ENCODE measurements around the gene DHCR24. TPM values are rescaled to one million over a fixed set of nuclear protein-coding genes. Genes with fewer than 3 reads are reported as not detected.

The DHCR24 gene
- total and polyA plus RNA-seq, 2 of the 13 experiments (the other 11 are each of a cell fraction or from before 2014, with no cell fraction given) = 374 to 448 TPM

GRCh38 chr1:54859700-54860391 lies 27.1 kb downstream of the DHCR24 start (continued):
- TF ChIP-seq SRSF1 (optimal IDR thresholded peaks at IDR 0.05; ENCODE audit: low read depth, low read length) (no peak), GATAD2A (CRISPR knock-in tag; IDR thresholded peaks at IDR 0.05) (no peak), BRCA1 (CRISPR knock-in tag; IDR thresholded peaks at IDR 0.05) (no peak), RFX3 (CRISPR knock-in tag; IDR thresholded peaks at IDR 0.05) (no peak), ERF (CRISPR knock-in tag; IDR thresholded peaks at IDR 0.05) (no peak)

- Histone ChIP-seq H3K4me1 (ENCODE audit: insufficient read depth, low read length) (peaks cover 72% of the 10 kb centered on the region), H3K9ac (ENCODE audit: insufficient read depth, low read depth, low read length) (no peak overlapping the region), H3K79me2 (ENCODE audit: insufficient read depth, low read length) (peaks cover 47% of the 10 kb centered on the region), H4K20me1 (ENCODE audit: insufficient read depth, low read length) (peaks cover 47% of the 10 kb centered on the region), H3K4me2 (ENCODE audit: low read depth, low read length) (no peak overlapping the region), H3K4me3 (replicated peaks in 1 of 3; ENCODE audit: insufficient read depth in 1 of 3, low read depth in 2 of 3, low read length in 3 of 3) (no peak overlapping the region), H3K27me3 (ENCODE audit: control insufficient read depth in 1 of 2, insufficient read depth in 2 of 2, low read length in 2 of 2) (no peaks in the 10 kb centered on the region), H3K9me3 (ENCODE audit: low read length) (no peaks in the 10 kb centered on the region), H2AFZ (ENCODE audit: low read length) (no peak overlapping the region), H3K27ac (ENCODE audit: extremely low read length, insufficient read depth, low read length) (peak overlapping the region; percentile 19), H3K36me3 (replicated peaks in 1 of 2; ENCODE audit: control insufficient read depth in 1 of 2, insufficient read depth in 2 of 2, low read length in 2 of 2) (peaks cover 52 to 77% of the 10 kb centered on the region in 2 experiments)
- FAIRE-seq (no peak), DNase-seq (ENCODE audit: low spot score) (no peak), ATAC-seq (no peak)
- 89% methylated on average over 9 of the region's 9 CpGs for WGBS (ENCODE audit: low lambda C conversion rate)
- in situ Hi-C loops (cut with HindIII; ENCODE audit: extremely low pct_ligation_motif_present, low pct_unique_long_range_greater_than_20kb) (no loop called here), intact Hi-C loops (cut with micrococcal nuclease; ENCODE audit: unreplicated experiment) (no loop called here)
- ChIA-PET POLR2A (interaction anchor here (1.7 to 4.3 kb wide), 4 partner anchors 8 to 92 kb away, joined by 3 to 54 read pairs (median 20); partner anchors contain the start of gene DHCR24), CTCF (ENCODE audit: low intra/inter-chr PET ratio, low total read pairs) (no interaction called here)
- BruUV-seq (replicated peaks) = no TSS peak
- TF ChIP-seq ZNF552 (CRISPR knock-in tag; IDR thresholded peaks at IDR 0.05; ENCODE audit: borderline replicate concordance) = no peak
- TF ChIP-seq ZNF644 (CRISPR knock-in tag; IDR thresholded peaks at IDR 0.05; ENCODE audit: low read depth) = no peak
- TF ChIP-seq NR2F2 (IDR thresholded peaks at IDR 0.05; ENCODE audit: borderline replicate concordance, low read depth) = no peak
- TF ChIP-seq DNMT1 (CRISPR knock-in tag; IDR thresholded peaks at IDR 0.05) = no peak
- no peak for TF ChIP-seq ADNP (CRISPR knock-in tag; IDR thresholded peaks at IDR 0.05)
- TF ChIP-seq HMGA1 (CRISPR knock-in tag; conservative IDR thresholded peaks at IDR 0.05) = no peak
- no peak for TF ChIP-seq GPN1 (CRISPR knock-in tag; IDR thresholded peaks at IDR 0.05; ENCODE audit: borderline replicate concordance)
- no peak for TF ChIP-seq SP2 (CRISPR knock-in tag; IDR thresholded peaks at IDR 0.05)
- no peak for TF ChIP-seq TGIF2 (CRISPR knock-in tag; IDR thresholded peaks at IDR 0.05)
- no peak for TF ChIP-seq SP140L (CRISPR knock-in tag; IDR thresholded peaks at IDR 0.05; ENCODE audit: borderline replicate concordance)
- no peak for TF ChIP-seq HNRNPH1 (optimal IDR thresholded peaks at IDR 0.05; ENCODE audit: low read depth, low read length)
- TF ChIP-seq ZNF232 (CRISPR knock-in tag; IDR thresholded peaks at IDR 0.05; ENCODE audit: borderline replicate concordance) = no peak
- TF ChIP-seq ASH2L (IDR thresholded peaks at IDR 0.05; ENCODE audit: insufficient read length, low read depth, low read length) = no peak
- no peak for TF ChIP-seq SKIL (CRISPR knock-in tag; IDR thresholded peaks at IDR 0.05; ENCODE audit: borderline replicate concordance)
- TF ChIP-seq ZNF441 (CRISPR knock-in tag; IDR thresholded peaks at IDR 0.05; ENCODE audit: borderline replicate concordance) = no peak
- TF ChIP-seq POLR2A (IDR thresholded peaks at IDR 0.05; ENCODE audit: insufficient read depth in 1 of 2, low read depth in 2 of 2, low read length in 2 of 2) = peak; percentile 46 to 57; a peak in 3 of 4 replicates
- TF ChIP-seq ETS1 (CRISPR knock-in tag; IDR thresholded peaks at IDR 0.05) = no peak
These were observed 29.0 kb downstream of the DHCR24 start for GRCh38 chr1:54857746-54858561.

Measured in HepG2 (cell line).